GM12875 (cell line): ENCODE results near the gene MAGEH1.
"Not testable (repeated sequence)": the region's sequence is repeated elsewhere in the genome, so short reads cannot be mapped to it uniquely, and the experiment has no call there.

Experiments
- H3K4me3 ChIP-seq: one replicate; pipeline ENCODE4 v1.5.1; 2011; ENCODE audit warnings: low read depth, low read length, control low read depth
- CTCF ChIP-seq: IDR thresholded peaks from 2 replicates; pipeline ENCODE4 v1.5.1; 2011; ENCODE audit warnings: low read depth, mild to moderate bottlenecking, control low read depth, inconsistent platforms, low read length, moderate library complexity, borderline replicate concordance; ENCODE audit not compliant: insufficient read depth

Gene MAGEH1

DNA sequence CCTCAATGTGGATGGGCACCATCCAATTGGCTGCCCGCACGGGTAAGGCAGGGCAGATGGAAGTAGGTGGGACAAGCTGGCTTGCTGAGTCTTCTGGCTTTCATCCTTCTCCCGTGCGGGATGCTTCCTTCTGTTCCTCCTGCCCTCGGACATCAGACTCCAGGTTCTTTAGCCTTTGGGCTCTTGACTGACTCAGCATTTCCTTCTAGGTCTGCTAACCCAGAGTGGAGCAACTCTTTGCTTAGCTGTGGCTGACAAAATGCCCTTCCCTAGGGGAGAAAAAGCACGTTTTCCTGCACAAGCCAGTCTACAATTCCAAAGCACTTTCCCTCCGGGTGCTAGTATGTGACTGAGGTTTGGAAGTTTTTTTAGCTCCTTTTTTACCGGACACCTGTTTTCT, 28.0 kb downstream of the MAGEH1 start:
- H3K4me3 ChIP-seq: not testable (repeated sequence)

GRCh38 chrX:55480390-55481062, 28.6 kb downstream of the MAGEH1 start:
- H3K4me3 ChIP-seq: no peak overlapping the region
- TF ChIP-seq CTCF: no peak

GRCh38 chrX:55484948-55485347, 33.0 kb downstream of the MAGEH1 start:
- no peak for TF ChIP-seq CTCF
- no peak overlapping the region for H3K4me3 ChIP-seq

GRCh38 chrX:55486736-55487135, 34.8 kb downstream of the MAGEH1 start:
- TF ChIP-seq CTCF: no peak
- H3K4me3 ChIP-seq: no peak overlapping the region

GRCh38 chrX:55487143-55487542, 35.2 kb downstream of the MAGEH1 start:
- no peak for TF ChIP-seq CTCF

GRCh38 chrX:55488006-55488592, 36.2 kb downstream of the MAGEH1 start:
- peak overlapping the region; percentile 73 for H3K4me3 ChIP-seq
- no peak for TF ChIP-seq CTCF

More at GRCh38 chrX:55487143-55487542, 35.2 kb downstream of the MAGEH1 start:
- H3K4me3 ChIP-seq: no peak overlapping the region

DNA sequence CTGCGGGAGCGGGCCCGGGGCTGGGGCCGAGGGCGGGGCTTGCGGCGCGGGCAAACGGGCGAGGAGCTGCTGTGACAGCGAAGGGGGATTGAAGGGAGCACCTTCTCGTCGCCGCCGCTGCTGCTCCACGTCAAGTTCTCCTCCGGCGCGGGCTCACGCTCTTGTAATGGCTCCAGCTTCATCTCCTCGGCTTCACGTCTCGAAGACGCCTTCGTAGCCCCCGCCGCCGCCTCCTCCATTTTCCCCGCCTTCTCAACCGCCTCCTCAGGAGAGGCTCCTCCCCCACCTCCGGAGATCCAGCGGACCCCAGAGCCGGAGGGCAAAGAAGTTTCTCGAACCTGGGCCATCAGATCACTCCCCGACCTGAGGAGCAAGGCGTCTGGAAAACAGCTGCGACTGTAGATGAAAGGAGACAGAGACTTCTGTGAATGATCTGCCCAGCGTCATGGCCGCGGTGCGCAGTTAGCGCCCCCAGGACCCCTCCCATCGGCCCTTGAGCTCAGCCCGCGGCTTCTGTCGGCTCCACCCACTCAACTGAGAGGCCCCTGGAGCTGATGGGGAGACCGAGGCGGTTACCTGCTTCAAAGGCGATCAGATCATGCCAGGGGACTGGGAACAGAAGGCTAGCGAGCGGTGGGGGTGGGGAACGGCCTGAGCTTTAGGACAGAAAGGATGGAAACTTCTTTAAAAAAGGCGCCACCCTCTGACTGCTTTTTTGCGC, 36.8 kb downstream of the MAGEH1 start:
- TF ChIP-seq CTCF: no peak
- H3K4me3 ChIP-seq: peak overlapping the region; percentile 73
